KMS-11 (cell line): ENCODE results near the gene DEPDC1.

Experiments
- H2AFZ ChIP-seq: fragments of 200-600 bp; sonication (generic); 2 replicates; pipeline ENCODE4 v1.6.1; 2016; ENCODE audit warnings: antibody characterized with exemption, mixed run types, low read depth
- H3K27ac ChIP-seq: fragments of 200-600 bp; sonication (generic); 2 replicates; pipeline ENCODE4 v1.6.1; 2016; ENCODE audit warnings: mild to moderate bottlenecking, mixed run types
- H3K27me3 ChIP-seq: fragments of 200-600 bp; sonication (generic); 2 replicates; pipeline ENCODE4 v1.6.1; 2017; ENCODE audit warnings: mild to moderate bottlenecking, low read depth, mixed run types, moderate library complexity; ENCODE audit not compliant: insufficient read depth
- H3K36me3 ChIP-seq: fragments of 200-600 bp; sonication (generic); 2 replicates; pipeline ENCODE4 v1.6.1; 2017; ENCODE audit warnings: mild to moderate bottlenecking, mixed run types; ENCODE audit not compliant: insufficient read depth
- H3K4me1 ChIP-seq: fragments of 200-600 bp; sonication (generic); 2 replicates; pipeline ENCODE4 v1.6.1; 2016; ENCODE audit warnings: mild to moderate bottlenecking, low read depth, mixed run types; ENCODE audit not compliant: poor library complexity, severe bottlenecking
- H3K4me2 ChIP-seq: fragments of 200-600 bp; sonication (generic); 2 replicates; pipeline ENCODE4 v1.7.0; 2016; ENCODE audit warnings: mild to moderate bottlenecking, mixed run types
- H3K4me3 ChIP-seq: fragments of 200-600 bp; sonication (generic); IDR thresholded peaks from 2 replicates; pipeline ENCODE4 v1.6.1; 2017; ENCODE audit warnings: low read depth, low read length, mixed read lengths; ENCODE audit not compliant: insufficient read depth
- H3K79me2 ChIP-seq: fragments of 200-600 bp; sonication (generic); 2 replicates; pipeline ENCODE4 v1.6.1; 2016; ENCODE audit warnings: low read depth, mixed run types; ENCODE audit not compliant: insufficient read depth
- H3K9ac ChIP-seq: fragments of 200-600 bp; sonication (generic); 2 replicates; pipeline ENCODE4 v1.6.1; 2016; ENCODE audit warnings: mild to moderate bottlenecking, mixed run types
- H4K20me1 ChIP-seq: fragments of 200-600 bp; sonication (generic); 2 replicates; pipeline ENCODE4 v1.6.1; 2016; ENCODE audit warnings: mild to moderate bottlenecking, mixed run types; ENCODE audit not compliant: insufficient read depth
- CTCF ChIP-seq: fragments of 200-600 bp; sonication (generic); conservative IDR thresholded peaks from 2 replicates; pipeline ENCODE4 v1.6.1; 2017; ENCODE audit warnings: low read depth, mild to moderate bottlenecking, antibody characterized with exemption, low read length, moderate library complexity, mixed read lengths

The DEPDC1 gene

GRCh38 chr1:68448365-68448764, 48.5 kb downstream of the DEPDC1 start:
- H3K36me3 ChIP-seq: no peaks in the 10 kb centered on the region
- H3K9ac ChIP-seq: no peak overlapping the region
- no peak overlapping the region for H2AFZ ChIP-seq
- no peak for TF ChIP-seq CTCF
- no peaks in the 10 kb centered on the region for H3K79me2 ChIP-seq
- no peaks in the 10 kb centered on the region for H3K4me1 ChIP-seq
- no peak overlapping the region for H3K27ac ChIP-seq
- no peaks in the 10 kb centered on the region for H3K27me3 ChIP-seq
- H3K4me3 ChIP-seq: no peak overlapping the region
- no peak overlapping the region for H3K4me2 ChIP-seq
- H4K20me1 ChIP-seq: no peaks in the 10 kb centered on the region

DNA sequence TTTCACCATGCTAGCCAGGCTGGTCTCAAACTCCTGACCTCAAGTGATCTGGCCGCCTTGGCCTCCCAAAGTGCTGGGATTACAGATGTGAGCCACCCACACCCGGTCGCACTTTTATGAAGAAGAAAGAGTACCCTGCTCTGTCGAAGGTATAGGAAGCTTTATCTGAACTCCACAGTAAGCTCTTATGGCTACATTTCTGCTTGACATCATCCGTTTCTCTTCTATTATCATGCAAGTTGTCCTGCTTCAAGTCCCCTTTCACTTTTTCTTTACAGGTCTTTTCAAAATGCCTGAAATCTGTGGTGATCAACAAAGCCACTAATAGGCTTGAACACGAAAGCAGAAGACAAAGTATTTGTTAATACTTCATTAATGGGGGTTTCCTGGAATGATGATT, 51.2 kb downstream of the DEPDC1 start:
- H3K9ac ChIP-seq: no peak overlapping the region
- H3K4me3 ChIP-seq: no peak overlapping the region
- H4K20me1 ChIP-seq: no peaks in the 10 kb centered on the region
- no peaks in the 10 kb centered on the region for H3K4me1 ChIP-seq
- TF ChIP-seq CTCF: no peak
- no peaks in the 10 kb centered on the region for H3K79me2 ChIP-seq
- no peaks in the 10 kb centered on the region for H3K27me3 ChIP-seq
- H2AFZ ChIP-seq: no peak overlapping the region
- H3K4me2 ChIP-seq: no peak overlapping the region
- no peaks in the 10 kb centered on the region for H3K36me3 ChIP-seq
- no peak overlapping the region for H3K27ac ChIP-seq

DNA sequence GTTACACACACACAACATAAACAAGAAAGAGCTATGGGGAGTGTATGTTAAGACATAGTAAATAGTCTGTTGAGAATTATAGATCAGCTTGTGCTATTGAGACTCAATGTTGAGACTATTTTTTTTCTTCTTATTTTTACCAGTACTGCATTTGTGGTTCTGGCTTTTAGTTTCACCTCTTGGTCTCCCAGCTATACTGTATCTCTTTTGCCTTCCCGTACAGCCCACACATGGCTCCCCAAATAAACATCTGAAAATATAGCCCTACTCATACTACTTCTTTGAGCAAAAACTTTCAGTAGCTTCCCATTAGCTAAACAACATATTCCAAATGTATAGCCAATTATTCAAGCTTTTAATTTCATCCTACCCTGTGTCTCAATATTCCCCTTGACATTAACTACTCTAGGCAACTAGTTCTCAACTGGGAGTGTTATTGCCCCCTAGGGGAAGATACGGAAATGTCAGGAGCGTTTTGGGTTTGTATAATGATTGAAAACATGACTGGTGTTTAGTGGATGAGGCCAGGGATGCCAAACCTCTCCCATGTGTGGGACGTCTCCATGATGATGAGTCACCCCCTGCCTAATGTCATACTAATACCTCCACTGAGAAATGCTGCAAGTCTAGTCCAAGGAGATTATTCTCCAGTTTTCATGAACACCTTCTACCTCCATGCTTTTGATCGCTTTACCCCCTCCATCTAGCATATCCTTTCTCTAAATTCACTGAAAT, 53.9 kb downstream of the DEPDC1 start:
- Histone ChIP-seq H2AFZ (no peak overlapping the region), H3K79me2 (no peaks in the 10 kb centered on the region), H3K4me2 (no peak overlapping the region), H4K20me1 (no peaks in the 10 kb centered on the region), H3K36me3 (no peaks in the 10 kb centered on the region), H3K27me3 (no peaks in the 10 kb centered on the region), H3K27ac (no peak overlapping the region), H3K9ac (no peak overlapping the region), H3K4me1 (no peaks in the 10 kb centered on the region), H3K4me3 (no peak overlapping the region)
- TF ChIP-seq CTCF: peak; percentile 36

GRCh38 chr1:68442006-68442405, 54.9 kb downstream of the DEPDC1 start:
- Histone ChIP-seq H3K36me3 (no peaks in the 10 kb centered on the region), H3K4me1 (no peaks in the 10 kb centered on the region), H3K9ac (no peak overlapping the region), H3K4me2 (no peak overlapping the region), H4K20me1 (no peaks in the 10 kb centered on the region), H3K27me3 (no peaks in the 10 kb centered on the region), H3K27ac (no peak overlapping the region), H3K79me2 (no peaks in the 10 kb centered on the region), H2AFZ (no peak overlapping the region), H3K4me3 (no peak overlapping the region)
- no peak for TF ChIP-seq CTCF
